GM12878 (cell line): ENCODE data around the gene KRT37. TPM values are rescaled to one million over a fixed set of nuclear protein-coding genes. Genes with fewer than 3 reads are reported as not detected.

ENCODE experiments used
- ATAC-seq: fragments of 200-7000 bp; cut with Tn5 transposase; 3 replicates; pipeline ENCODE4 v1.9.1; 2020; ENCODE audit warnings: mild to moderate bottlenecking, moderate library complexity
- BruUV-seq: library from RNA; stranded (reverse); fragments of 400-500 nt; replicated peaks from 2 replicates; lab custom pipeline; 2021; lab: Mats Ljungman, UMichigan
- CTCF ChIA-PET: fragments of 300-600 bp; sonication (Branson Sonifier 250); formaldehyde crosslinking; extraction: SDS; loops from one replicate; lab custom pipeline; 2021; ENCODE audit warnings: inconsistent platforms; lab: Yijun Ruan, JAX
- POLR2A ChIA-PET: fragments of 350-600 bp; formaldehyde crosslinking; extraction: SDS; loops from one replicate; lab custom pipeline; 2021; ENCODE audit warnings: inconsistent platforms; lab: Charles Lee
- RAD21 ChIA-PET: fragments of 300-600 bp; sonication (Branson Sonifier 250); formaldehyde crosslinking; loops from one replicate; lab custom pipeline; 2023; ENCODE audit warnings: antibody characterized with exemption; ENCODE audit not compliant: unreplicated experiment; lab: Charles Lee
- SMC1A ChIA-PET: fragments of 300-600 bp; sonication (Branson Sonifier 250); formaldehyde crosslinking; loops from one replicate; lab custom pipeline; 2023; ENCODE audit not compliant: unreplicated experiment, uncharacterized antibody; lab: Charles Lee
- DNase-seq: peaks from one replicate; pipeline ENCODE4 v3.0.0-alpha.2; 2011; ENCODE audit warnings: low read depth, low spot score
- FAIRE-seq: peaks from 3 replicates; lab custom pipeline; 2011; peaks lifted over from hg19 to GRCh38; lab: Jason Lieb, UNC
- H2AFZ ChIP-seq: 2 replicates; pipeline ENCODE4 v1.6.0; 2011; ENCODE audit warnings: low read depth, low read length, control low read depth; ENCODE audit not compliant: control insufficient read depth
- H3K27ac ChIP-seq: 2 replicates; pipeline ENCODE4 v1.5.1; 2011; ENCODE audit warnings: control low read depth; ENCODE audit not compliant: control insufficient read depth, insufficient read depth
- H3K27me3 ChIP-seq, 2 experiments: replicated peaks in 1 of 2; 2 replicates each; pipeline versions ENCODE4 v1.6.0 to v1.6.1; 2011; ENCODE audit warnings: low read length in 1 of 2; ENCODE audit not compliant: control insufficient read depth in 2 of 2, insufficient read depth in 2 of 2
- H3K36me3 ChIP-seq, 2 experiments: 2 replicates each; pipeline ENCODE4 v1.5.1; 2011; ENCODE audit warnings: low read length in 1 of 2; ENCODE audit not compliant: control insufficient read depth in 2 of 2, insufficient read depth in 2 of 2
- H3K4me1 ChIP-seq: 2 replicates; pipeline ENCODE4 v1.6.1; 2011; ENCODE audit warnings: mild to moderate bottlenecking, low read length, moderate library complexity, mixed read lengths; ENCODE audit not compliant: control insufficient read depth, insufficient read depth
- H3K4me2 ChIP-seq: 2 replicates; pipeline ENCODE4 v1.6.0; 2011; ENCODE audit warnings: control low read depth; ENCODE audit not compliant: control insufficient read depth, insufficient read depth
- H3K4me3 ChIP-seq: fragments of 200-600 bp; sonication (generic); 2 replicates; pipeline ENCODE4 v1.5.1; 2016
- H3K79me2 ChIP-seq: 2 replicates; pipeline ENCODE4 v1.6.0; 2011; ENCODE audit warnings: low read length; ENCODE audit not compliant: control insufficient read depth, insufficient read depth
- H3K9ac ChIP-seq: 2 replicates; pipeline ENCODE4 v1.8.0; 2011; ENCODE audit warnings: low read length, control low read depth, mixed read lengths; ENCODE audit not compliant: control insufficient read depth, insufficient read depth
- H3K9me3 ChIP-seq: replicated peaks from 3 replicates; pipeline ENCODE4 v1.5.1; 2011; ENCODE audit warnings: mild to moderate bottlenecking, low read length; ENCODE audit not compliant: control insufficient read depth, insufficient read depth
- H4K20me1 ChIP-seq: 2 replicates; pipeline ENCODE4 v1.6.0; 2011; ENCODE audit not compliant: control insufficient read depth, insufficient read depth
- ATF2 ChIP-seq: IDR thresholded peaks from 2 replicates; pipeline ENCODE4 v1.6.1; 2012; ENCODE audit warnings: low read length, inconsistent platforms
- E2F8 ChIP-seq: fragments of 450-650 bp; IDR thresholded peaks from 2 replicates; pipeline ENCODE4 v1.6.1; 2018; ENCODE audit warnings: mild to moderate bottlenecking, low read depth, moderate library complexity; ENCODE audit not compliant: partially characterized antibody
- FOS ChIP-seq: IDR thresholded peaks from 3 replicates; pipeline ENCODE4 v1.6.1; 2011; ENCODE audit warnings: borderline replicate concordance; ENCODE audit not compliant: insufficient read length; ENCODE audit errors: extremely low read depth
- IRF4 ChIP-seq: IDR thresholded peaks from 2 replicates; pipeline ENCODE4 v1.6.1; 2011; ENCODE audit warnings: low read depth, low read length
- JUND ChIP-seq: IDR thresholded peaks from 2 replicates; pipeline ENCODE4 v1.6.1; 2012; ENCODE audit warnings: low read depth, mild to moderate bottlenecking, low read length, improper control_type of control experiment, moderate library complexity
- MTA2 ChIP-seq: fragments of 450-650 bp; IDR thresholded peaks from 2 replicates; pipeline ENCODE4 v1.6.1; 2016; ENCODE audit warnings: low read depth, mild to moderate bottlenecking, moderate library complexity
- NKRF ChIP-seq: fragments of 450-650 bp; conservative IDR thresholded peaks from 2 replicates; pipeline ENCODE4 v1.6.1; 2017; ENCODE audit warnings: mild to moderate bottlenecking, moderate library complexity
- NR2F1 ChIP-seq: fragments of 450-650 bp; conservative IDR thresholded peaks from 2 replicates; pipeline ENCODE4 v1.6.1; 2017; ENCODE audit warnings: mild to moderate bottlenecking
- RCOR1 ChIP-seq: conservative IDR thresholded peaks from 2 replicates; pipeline ENCODE4 v1.6.1; 2012; ENCODE audit warnings: low read depth, low read length, improper control_type of control experiment
- RFX5 ChIP-seq: IDR thresholded peaks from 2 replicates; pipeline ENCODE4 v1.6.1; 2011; ENCODE audit warnings: low read depth, low read length, improper control_type of control experiment
- RUNX3 ChIP-seq: IDR thresholded peaks from 2 replicates; pipeline ENCODE4 v1.6.1; 2012; ENCODE audit warnings: low read length, inconsistent platforms
- SRF ChIP-seq, 2 experiments: IDR thresholded peaks; 2 replicates each; pipeline ENCODE4 v1.6.1; 2011; ENCODE audit warnings: low read depth in 2 of 2, low read length in 2 of 2, mild to moderate bottlenecking in 1 of 2, moderate library complexity in 1 of 2
- ZNF592 ChIP-seq: fragments of 450-650 bp; IDR thresholded peaks from 2 replicates; pipeline ENCODE4 v1.6.1; 2017; ENCODE audit warnings: mild to moderate bottlenecking, moderate library complexity
- WGBS: methylation state at CpG from one replicate; pipeline ENCODE4 v1.1.6; 2016; ENCODE audit warnings: low lambda C conversion rate; ENCODE audit not compliant: insufficient replicate concordance, insufficient coverage; ENCODE audit errors: missing lambda C conversion rate; 5-methylcytosine and 5-hydroxymethylcytosine counted together
- in situ Hi-C: fragments of 300-500 bp; cut with MboI; formaldehyde crosslinking; loops from 9 replicates; pipeline ENCODE4 v1.14.3; 2018; ENCODE audit warnings: mixed read lengths
- intact Hi-C: fragments of 100-400 bp; cut with micrococcal nuclease; formaldehyde crosslinking; loops from one replicate; pipeline ENCODE4 v1.14.2; 2022; ENCODE audit not compliant: unreplicated experiment
- polyA plus RNA-seq, 11 experiments: library from polyadenylated mRNA; depleted of rRNA in 4 of 11; unstranded in 6 of 11; stranded (reverse) in 5 of 11; fragments of >200 nt; fragmentation: Nextera tagmentation in 4 of 11; fragmentation: Illumina TruSeq in 1 of 11; extraction: Ambion mirVana in 4 of 11; extraction: Trizol in 1 of 11; gene quantifications; 1 replicate in 1 of 11; 2 replicates in 10 of 11; pipeline versions ENCODE4 v1.2.1 to v1.2.3, GENCODE V29; 2011 to 2016; ENCODE audit warnings: inconsistent platforms in 2 of 11, missing spikeins in 2 of 11, low read depth in 1 of 11
- total RNA-seq, 4 experiments: library from RNA; depleted of rRNA in 3 of 4; stranded (reverse); fragments of >200 nt in 3 of 4; fragmentation: Illumina TruSeq in 1 of 4; extraction: Trizol in 1 of 4; gene quantifications; 2 replicates each; pipeline versions ENCODE4 v1.2.1 to v1.2.3, GENCODE V29; 2013 to 2021

KRT37 gene
- total and polyA plus RNA-seq, 10 of the 15 experiments (the other 5 are each of a cell fraction or from before 2014, with no cell fraction given), result not detected

- Histone ChIP-seq H3K4me3 (no peak overlapping the region), H3K27me3 (0 out of 4 replicates have a peak, but pooled peaks cover 0 to 3% of the 10 kb centered on the region in 2 experiments), H3K9me3 (no peaks in the 10 kb centered on the region; the same call in 2 of the 3 replicates), H3K79me2 (no peaks in the 10 kb centered on the region), H3K27ac (no peak overlapping the region), H3K4me2 (no peak overlapping the region), H3K36me3 (no peaks in the 10 kb centered on the region), H2AFZ (no peak overlapping the region), H3K4me1 (no peaks in the 10 kb centered on the region), H4K20me1 (0 out of 2 replicates have a peak, but pooled peaks cover 4% of the 10 kb centered on the region), H3K9ac (no peak overlapping the region)
- peak; percentile 38 for ATAC-seq
- ChIA-PET RAD21 (no interaction called here), SMC1A (interaction anchor here (0.9 to 1.1 kb wide), 3 partner anchors 13 to 788 kb away, joined by 3 read pairs; no protein-coding TSS in a partner anchor), CTCF (interaction anchor here (0.7 to 1.8 kb wide), 3 partner anchors 10 to 13 kb away, joined by 3 to 6 read pairs (median 3); no protein-coding TSS in a partner anchor), POLR2A (no interaction called here)
- no peak for FAIRE-seq
- in situ Hi-C loops, result no loop called here
- 6% methylated on average over 7 of the region's 7 CpGs for WGBS
- BruUV-seq, result no TSS peak
- intact Hi-C loops, result no loop called here
- no peak for DNase-seq
- TF ChIP-seq RFX5 (no peak), JUND (no peak), IRF4 (no peak), E2F8 (no peak), MTA2 (0 out of 2 replicates have a peak, but pooled peaks have one; percentile 18), SRF (IDR thresholded peaks at IDR 0.05; ENCODE audit: low read depth in 2 of 2, low read length in 2 of 2) (peak in 1 of 2 experiments; percentile 34; a peak in 1 of 4 replicates), ZNF592 (no peak), RUNX3 (peak; percentile 18; the same call in 1 of the 2 replicates), RCOR1 (no peak), ATF2 (no peak), NKRF (no peak), FOS (no peak), NR2F1 (peak; percentile 34; the same call in 1 of the 2 replicates)
These were observed 20.2 kb downstream of the KRT37 start for GRCh38 chr17:41404024-41404671.
